HPDE6-E6E7 (cell line): Measurements from ENCODE around the gene ZDHHC3.

ENCODE experiments used
- DNase-seq: peaks from one replicate; pipeline ENCODE4 v3.0.0; 2011; ENCODE audit warnings: missing footprints; ENCODE audit errors: extremely low spot score

The ZDHHC3 gene, protein sequence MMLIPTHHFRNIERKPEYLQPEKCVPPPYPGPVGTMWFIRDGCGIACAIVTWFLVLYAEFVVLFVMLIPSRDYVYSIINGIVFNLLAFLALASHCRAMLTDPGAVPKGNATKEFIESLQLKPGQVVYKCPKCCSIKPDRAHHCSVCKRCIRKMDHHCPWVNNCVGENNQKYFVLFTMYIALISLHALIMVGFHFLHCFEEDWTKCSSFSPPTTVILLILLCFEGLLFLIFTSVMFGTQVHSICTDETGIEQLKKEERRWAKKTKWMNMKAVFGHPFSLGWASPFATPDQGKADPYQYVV

DNA sequence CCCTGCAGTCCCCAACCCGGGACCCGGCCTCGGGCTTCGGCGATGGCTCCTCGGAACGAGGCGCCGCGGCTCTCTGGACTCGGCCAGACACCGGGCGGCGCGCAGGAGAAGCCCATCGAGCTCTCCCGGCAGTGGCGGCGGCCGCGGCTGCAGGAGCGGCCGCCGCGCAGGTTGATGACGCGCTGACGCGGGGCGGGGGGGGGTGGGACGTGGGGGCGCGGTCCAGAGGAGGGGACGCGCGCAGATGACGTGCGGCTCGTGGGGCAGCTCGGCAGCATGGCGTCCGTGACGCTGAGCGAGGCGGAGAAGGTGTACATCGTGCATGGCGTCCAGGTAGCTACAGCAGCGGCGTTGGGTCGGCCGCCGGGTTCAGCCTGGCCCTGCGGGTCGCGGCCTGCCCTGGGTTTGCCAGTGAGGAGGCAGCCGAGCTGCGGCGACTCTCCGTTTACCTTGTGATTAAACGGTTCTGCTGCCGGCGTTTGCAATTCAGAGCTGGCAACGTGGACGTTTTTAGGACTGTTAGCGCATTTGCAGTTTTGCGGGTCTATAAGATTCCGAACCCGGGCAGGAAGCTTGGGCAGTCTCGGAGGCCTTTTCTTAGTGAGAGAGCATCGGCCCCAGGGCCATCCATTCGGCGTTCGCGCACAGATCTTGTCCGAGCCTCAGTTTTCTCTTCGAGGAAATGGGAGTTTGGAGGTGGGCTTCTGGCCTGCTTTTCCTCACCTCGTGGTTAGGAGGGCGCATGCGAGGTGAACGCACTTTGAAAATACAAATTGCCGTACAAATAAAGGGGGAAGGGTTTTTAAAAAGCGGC is at the start of gene ZDHHC3, which contains the start of gene EXOSC7:
Gene ZDHHC3 (minus strand): TSS at position 173 of the 814 bp plus-strand sequence. CDS start 16,738 bp downstream, outside the sequence.
Gene EXOSC7 (plus strand): TSS at position 243 of the 814 bp plus-strand sequence. CDS start 34 bp downstream, at position 277.
- peak; percentile 37 for DNase-seq

DNA sequence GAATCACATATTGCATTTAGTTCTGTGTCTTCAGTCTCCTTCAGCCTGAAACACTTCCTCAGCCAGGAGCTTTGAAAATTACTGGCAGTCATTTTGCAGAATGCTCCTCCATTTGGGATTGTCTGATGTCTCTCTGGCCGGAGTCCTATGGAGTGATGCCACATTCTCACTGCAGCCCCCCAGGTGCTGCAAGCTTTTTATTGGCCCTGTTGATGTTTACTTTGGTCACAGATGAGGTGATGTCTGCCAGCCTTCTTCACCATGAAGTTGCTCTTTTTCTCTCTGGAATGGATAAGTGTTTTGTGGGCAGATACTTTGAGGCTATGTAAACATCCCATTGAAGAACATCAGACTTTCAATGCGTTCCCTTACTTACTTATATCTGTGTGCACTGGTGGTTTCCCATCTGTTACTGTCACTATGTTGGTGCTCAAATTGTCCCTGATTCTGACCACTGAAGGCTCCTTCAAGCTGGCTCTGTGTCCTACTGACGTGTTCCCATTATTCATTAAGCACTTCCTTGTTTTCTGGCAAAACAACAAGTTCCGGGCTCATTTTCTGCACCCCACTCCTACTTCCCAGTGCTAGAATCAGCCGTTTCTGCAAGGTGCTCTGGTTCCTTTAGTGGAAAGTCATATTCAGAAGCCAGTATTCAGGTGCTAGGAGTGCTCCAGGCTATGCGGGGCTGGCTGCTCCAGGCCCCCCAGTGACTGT is 48.7 kb upstream of the ZDHHC3 start:
- DNase-seq = no peak

DNA sequence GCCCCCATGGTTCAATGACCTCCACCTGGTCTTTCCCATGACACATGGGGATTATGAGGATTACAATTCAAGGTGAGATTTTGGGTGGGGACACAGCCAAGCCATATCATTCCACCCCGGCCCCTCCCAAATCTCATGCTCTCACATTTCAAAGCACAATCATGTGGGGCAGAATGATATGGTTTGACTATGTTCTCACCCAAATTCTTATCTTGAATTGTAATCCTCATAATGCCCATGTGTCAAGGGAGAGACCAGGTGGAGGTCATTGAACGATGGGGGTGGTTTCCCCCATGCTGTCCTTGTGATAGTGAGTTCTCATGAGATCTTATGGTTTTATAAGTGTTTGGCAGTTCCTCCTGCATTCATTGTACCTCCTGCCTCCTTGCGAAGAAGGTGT is 47.7 kb upstream of the ZDHHC3 start:
- no peak for DNase-seq

DNA sequence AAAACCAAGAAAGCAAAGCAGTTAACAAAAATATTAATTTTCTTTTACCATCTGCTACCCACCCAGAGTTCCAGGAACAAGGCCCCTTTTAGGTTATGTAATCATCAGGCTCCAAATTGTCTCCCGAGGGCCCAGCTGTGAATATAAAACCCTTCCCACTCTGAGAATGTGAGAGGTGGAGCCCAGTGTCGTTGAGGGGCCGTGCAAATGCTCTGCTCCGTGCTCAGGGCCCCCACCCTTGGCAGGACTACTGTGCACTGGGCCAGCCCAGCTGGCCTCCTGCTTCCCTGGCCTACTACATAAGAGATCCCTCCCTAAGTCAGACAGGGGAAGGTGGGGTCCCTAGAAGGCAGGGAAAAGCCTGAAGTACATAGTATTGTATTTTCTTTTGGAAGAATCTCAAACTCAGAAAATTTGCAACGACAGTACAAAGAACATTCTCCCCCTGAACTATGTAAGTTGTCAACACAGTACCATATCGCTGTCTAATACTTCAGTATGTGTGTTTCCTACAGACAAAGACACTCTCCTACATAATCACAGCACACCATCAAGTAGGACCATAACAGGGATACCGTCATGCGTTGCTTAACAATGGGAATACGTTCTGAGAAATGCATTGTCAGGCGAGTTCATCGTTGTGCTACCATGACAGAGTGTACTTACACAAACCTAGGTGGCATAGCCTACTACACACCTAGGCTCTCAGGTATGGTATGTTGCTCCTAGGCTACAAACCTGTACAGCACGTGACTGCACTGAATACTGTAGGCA is 45.7 kb upstream of the ZDHHC3 start:
- no peak for DNase-seq

DNA sequence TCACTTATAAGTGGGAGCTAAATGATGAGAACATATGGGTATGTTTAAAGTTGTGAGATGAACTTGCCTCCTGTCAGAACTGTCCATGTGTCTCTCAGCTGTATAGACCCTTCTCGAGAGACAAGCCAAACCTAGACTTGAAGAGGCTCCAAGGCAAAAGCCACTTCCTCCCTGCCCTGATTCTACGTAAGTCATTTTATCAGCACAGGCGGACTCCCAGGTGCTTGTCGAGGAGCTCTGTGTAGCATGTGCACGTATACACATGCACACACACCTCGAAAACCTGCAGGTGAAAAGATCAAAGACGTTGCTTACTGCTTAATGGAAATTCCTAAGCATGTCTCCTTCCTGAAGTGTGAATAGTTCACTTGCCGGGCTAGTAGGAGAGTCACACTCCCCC is 44.6 kb upstream of the ZDHHC3 start:
- DNase-seq = no peak

DNA sequence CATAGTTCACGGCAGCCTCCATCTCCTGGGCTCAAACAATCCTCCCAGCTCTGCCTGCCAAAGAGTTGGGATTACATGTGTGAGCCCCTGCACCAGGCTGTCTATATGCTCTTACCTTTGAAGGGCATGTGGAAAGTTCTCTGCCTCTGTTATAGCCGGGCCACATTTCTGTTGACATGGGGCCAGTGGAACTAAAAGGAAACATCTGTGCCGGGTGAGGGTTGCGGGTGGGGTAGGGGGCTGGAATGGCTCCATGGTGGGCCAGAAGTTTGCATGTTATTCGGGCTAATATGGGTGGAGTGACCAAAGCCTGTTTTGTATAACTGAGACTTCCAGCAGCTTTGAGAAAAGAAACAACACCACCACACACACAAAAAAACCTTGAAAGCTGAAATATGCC is 41.8 kb upstream of the ZDHHC3 start:
- no peak for DNase-seq

DNA sequence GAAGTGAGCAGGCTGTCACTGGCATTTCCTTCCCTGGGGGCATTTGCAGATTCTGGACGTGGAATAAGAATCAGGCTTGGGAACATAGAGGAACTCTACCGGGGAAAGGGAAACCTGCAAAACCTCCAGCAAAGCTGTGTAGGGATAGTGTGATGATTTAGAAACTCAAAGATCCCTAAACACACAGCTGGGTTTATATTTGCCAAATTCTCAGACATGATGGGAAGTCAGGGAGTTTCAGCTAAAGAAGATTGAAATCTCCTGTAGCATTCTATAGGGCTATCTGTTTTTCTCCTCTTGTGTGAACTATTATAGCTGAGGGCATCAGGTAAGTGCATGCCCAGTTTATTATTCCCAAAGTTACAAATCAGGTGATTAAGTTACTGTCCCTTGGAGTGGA is 40.9 kb upstream of the ZDHHC3 start:
- DNase-seq = no peak

DNA sequence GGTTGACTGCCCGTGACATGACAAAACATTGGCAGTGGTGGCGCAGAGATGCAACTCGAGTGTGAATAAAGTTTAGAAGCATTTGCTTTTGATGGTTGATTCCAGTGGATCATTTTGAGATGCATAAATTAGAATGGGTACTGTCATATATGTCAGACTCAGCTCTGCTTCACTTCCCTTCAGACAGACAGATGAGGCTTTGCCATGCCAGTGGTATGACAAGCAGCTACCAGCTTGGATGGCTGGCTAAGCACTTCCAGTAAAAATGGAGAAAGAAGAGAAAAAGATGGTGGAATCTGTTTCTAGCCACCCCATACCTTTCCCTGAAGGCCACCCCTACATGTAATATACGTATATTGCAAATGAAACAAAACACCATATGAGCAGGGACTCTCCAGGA is 36.6 kb upstream of the ZDHHC3 start:
- no peak for DNase-seq

DNA sequence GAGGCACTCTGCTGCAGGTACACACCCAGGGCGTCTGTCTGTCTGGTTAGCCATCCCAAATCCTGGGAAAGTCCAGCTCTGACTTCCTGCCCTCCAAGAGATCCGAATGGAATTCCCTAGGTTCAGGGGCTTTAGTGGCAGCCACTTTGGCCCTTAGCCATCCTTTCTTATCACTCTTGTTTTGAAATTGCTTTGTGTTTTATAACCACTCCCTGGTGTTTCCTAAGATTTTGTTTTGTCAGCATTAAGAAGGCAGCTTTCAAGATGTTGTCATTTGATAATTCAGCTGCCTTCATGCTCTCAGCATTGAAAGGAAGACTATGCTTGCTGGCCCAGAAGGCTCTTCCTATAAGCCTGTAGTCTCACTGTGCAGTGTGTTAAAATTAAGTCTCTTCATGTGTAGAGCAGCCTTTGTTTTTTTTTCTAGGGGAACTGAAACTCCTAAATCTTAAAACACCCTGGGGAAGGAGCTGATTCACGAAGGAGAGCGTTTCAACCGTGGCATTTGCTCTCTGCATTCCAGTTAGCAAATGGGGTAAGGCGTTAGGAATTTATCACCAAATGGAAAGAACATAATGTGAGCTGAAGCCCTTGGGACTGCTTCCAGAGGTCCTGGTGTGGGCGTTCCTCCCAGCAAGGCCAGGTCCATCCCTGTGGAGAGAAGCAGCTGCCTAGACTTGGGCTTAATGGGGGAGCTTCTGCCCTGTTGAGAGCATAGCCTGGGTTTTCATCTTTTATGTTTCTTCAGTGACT is 36.0 kb upstream of the ZDHHC3 start:
- DNase-seq = no peak

DNA sequence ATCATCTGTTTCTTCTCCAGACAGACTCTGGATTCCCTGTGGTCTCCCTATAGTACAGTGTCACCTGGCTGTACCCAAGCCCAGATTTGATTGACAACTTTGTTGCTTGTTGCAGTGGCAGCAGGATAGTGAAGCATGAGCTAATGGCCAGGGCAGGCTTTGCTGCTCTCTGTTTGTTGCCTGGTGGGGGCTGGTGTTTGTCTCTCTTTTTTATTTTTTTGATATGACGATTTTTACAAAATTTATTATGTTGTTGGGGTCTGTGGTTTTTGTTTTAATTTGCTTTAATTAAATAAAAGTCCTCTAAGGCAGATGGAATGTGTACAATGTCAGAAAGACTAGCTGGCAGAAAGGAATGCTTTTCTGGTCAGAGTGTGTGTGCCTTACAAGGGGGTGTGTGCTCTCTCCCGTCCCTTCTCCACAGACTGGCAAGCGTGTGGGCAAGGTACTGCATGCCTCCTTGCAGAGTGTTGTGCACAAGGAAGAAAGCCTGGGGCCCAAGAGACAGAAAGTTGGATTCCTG is 34.9 kb upstream of the ZDHHC3 start:
- DNase-seq = no peak

DNA sequence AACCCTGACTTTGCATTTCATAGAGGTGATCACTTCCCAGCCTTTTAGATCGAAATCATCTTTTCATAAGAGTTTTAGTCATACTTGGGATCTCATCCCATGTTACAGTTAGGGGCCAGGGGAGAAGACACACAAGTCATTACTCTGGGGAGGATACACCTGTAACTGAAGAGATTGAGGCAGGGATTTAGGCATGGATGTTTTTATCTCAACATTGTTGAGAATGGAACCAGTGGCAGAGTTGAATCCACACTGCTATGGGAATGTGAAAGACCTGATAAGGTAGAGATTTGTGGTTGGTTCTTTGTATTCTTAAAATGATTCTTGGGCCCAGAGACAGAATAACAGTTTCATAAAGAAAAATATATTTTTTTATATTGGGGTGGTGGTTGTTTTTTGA is 33.9 kb upstream of the ZDHHC3 start:
- no peak for DNase-seq

DNA sequence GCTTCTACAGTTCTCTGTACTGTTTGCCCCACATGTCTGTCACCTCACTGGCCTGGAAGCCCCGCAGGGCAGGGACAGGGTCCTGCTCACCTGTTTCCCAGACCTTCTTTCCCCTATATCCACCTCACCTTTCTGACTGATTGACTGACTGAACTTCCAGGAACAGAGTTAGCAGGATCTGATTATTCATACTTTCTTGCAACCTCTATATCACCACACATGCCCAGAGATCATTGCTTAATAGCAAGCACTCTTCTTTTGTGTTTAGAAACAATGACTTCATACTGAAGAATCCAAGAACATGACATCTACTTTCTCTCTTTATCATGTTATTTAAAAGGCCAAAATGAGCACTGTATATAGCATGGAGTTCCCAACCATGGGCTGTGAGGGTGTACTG is 32.1 kb upstream of the ZDHHC3 start:
- DNase-seq = no peak

DNA sequence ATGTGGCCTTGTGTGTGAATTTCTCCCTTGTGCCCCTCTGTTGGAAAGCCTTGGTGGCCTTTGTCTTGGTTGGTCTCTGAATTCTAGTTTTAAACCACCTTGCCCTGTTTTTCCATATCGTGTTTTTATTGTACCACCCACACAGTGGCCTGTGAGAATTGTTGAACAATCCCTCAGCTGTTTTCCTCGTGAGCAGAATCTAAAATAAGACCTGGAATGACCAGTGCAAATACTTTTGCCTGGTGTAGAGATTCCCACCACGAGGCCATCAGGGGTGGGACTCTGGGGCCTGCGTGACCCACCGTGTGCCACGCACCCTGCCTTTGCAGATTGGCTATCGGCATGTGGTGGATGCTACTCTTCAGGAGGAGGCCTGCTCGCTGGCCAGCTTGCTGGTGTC is 31.1 kb upstream of the ZDHHC3 start:
- DNase-seq = no peak

DNA sequence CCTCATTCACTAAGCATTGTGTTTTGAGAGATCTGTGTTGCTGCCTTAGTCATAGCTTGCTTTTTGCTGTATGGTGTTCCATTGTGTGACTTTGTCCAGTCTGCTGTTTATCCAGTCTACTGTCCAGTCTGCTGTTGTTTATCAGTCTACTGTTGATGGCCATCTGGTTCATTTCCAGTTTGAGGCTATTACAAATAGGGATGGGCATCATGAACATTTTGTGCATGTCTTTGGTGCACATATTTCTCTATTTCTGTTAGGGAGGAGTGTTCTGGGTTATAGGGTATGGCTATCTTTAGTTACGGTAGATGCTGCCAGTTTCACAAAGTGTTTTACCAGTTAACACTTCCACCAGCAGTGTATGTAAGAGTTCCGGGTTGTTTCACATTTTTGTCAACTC is 27.9 kb upstream of the ZDHHC3 start:
- DNase-seq = no peak

DNA sequence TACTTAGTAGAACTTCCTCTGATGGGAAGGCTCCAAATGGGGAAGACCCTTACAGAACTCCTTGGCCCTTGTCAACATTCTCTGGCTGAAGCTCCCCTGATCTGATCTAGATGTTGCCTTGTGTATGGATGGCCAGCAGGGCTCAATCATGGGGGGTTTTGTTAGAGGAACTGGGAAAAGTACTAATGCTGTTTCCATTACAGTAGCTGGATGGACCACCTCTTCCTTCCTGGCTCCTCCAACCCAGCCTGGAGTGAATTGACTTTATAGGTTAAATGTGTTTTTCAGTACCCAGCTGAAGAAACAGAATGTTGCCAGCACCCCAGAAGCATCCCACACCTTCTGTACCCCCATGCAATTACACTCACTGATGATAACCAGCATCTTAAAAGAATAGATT is 27.4 kb upstream of the ZDHHC3 start:
- no peak for DNase-seq

DNA sequence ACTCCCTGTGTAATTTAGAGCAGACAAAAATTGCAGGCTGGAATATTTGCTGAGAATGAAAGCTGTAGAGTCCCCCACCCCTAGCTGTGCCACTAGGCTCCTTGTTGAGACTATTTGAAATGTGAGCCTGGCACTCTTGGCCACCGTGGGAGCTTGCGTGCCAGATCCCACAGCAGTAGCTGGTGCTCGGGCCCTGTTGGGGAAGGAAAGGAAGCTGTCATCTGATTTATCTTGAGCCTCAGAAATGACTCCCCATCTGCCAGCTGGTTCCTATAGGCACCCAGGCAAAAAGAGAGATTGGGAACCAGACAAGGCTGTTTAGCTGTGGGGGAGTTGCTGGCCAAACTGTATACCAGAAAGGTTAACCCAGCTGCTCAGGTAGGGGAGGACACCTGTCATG is 26.7 kb upstream of the ZDHHC3 start:
- DNase-seq = no peak

DNA sequence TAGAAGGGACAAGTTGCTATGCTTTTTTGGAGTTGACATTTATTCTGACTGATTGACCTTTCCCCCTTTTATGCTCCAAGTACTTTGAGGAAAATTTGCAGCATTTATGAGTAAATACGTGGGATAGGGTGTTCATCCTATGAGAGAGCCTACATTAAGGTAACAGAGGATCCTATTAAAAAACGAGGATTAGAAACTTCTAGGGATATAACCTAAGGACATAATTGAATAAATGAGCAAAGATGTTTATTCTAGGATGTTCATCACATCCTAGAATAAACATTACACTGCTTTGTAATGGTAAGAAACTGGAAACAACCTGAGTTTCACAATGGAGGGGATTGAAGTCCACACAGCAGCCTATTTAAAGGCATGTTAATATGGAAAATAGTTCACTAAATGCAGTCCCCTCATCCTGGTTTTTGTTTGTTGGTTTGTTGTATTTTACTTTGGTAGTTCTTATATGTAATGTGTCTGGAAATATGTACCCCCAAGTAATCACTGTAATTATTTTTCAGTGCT is 26.2 kb upstream of the ZDHHC3 start:
- no peak for DNase-seq

DNA sequence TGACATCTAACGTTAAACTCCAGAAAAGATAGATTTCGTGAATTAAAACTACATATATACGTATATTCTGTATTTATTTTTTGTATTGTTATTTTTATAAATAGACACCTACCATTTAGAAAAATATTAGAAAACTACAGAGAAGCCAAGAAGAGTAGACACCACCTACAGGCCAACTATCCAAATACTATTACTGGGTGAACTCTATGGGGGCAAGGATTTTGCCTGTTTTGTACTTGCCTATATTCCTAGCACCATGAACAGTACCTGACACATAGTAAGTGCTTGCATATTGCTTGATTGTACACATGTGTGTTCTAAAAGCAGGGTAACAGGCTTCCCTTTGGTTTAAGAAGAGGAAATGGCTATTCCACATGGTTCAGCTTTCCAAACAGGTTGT is 25.8 kb upstream of the ZDHHC3 start:
- DNase-seq = no peak

DNA sequence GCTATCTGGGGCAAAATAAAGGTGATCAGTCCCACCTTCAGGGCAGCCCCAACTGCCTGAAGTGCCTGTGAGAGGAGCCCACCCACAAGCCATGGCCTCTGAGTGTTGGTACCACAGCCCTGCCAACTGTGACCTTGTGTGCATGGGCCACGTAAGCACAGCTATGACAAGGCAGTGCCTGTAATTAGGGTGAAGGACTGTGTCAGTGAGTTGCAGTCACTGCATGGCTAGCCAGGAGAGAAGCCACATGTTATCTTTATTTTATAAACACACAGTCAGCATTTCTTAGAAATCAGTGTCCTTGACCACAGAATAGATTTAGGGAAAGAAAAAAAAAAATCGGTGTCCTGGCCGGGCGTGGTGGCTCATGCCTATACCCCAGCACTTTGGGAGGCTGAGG is 24.8 kb upstream of the ZDHHC3 start:
- no peak for DNase-seq

DNA sequence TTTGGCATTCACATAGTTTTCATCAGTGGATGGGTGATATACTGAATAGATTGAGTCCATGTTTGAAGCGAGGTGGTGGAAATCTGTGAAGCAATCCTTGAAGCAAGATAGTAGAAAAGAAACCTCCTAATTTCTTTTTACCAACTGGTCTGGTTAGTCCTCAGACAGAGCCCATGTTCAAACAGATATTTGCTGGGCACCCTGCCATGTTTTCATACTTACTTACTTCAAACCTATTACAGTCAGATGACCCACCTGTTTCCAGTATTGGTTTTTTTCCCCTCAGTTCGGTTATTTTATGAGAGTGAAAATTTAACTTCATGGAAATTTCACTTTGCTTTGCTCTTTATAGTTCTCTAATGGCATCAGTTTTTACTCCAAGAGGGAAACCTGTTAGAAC is 23.8 kb upstream of the ZDHHC3 start:
- DNase-seq = no peak

DNA sequence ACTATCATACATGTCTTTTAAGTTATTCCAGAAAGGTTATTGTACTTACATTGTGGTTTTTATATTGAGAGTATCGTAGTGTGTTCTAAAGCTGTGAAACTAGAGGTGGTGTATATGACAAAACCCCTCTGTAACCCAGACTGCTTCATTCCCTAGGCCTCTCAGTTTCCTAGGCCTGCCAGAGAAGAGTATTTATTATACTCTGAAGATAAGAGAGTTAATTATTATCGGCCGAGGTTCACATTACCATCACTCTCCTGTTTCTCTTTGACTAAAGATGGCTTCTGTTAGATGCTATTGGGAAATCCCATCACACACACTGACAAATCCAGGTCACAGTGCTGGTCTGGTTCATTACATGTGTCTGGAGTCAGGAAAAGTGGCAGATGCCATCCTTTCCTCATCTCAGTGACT is 20.6 kb upstream of the ZDHHC3 start:
- no peak for DNase-seq
